CD4-positive, alpha-beta T cell (primary cell): ENCODE results near the gene CETP. TPM values are rescaled to one million over a fixed set of nuclear protein-coding genes. Genes with fewer than 3 reads are reported as not detected.
A peak's percentile ranks its signal among the peaks of the same experiment; 100 is the strongest.

Experiments
- ATAC-seq: fragments of 200-7000 bp; cut with Tn5 transposase; one replicate; pipeline ENCODE4 v1.10.0; 2022; ENCODE audit warnings: mild to moderate bottlenecking; ENCODE audit not compliant: poor library complexity
- CTCF ChIA-PET: fragments of 350-600 bp; sonication (Branson Sonifier 250); formaldehyde crosslinking; loops from one replicate; lab custom pipeline; 2021; ENCODE audit warnings: antibody characterized with exemption, inconsistent platforms; lab: Charles Lee
- POLR2A ChIA-PET: fragments of 350-600 bp; sonication (Branson Sonifier 250); formaldehyde crosslinking; loops from one replicate; lab custom pipeline; 2021; ENCODE audit warnings: antibody characterized with exemption, inconsistent platforms; lab: Charles Lee
- DNase-seq, 14 experiments: peaks; one replicate each; pipeline ENCODE4 v3.0.0-alpha.2; 2013 to 2020; ENCODE audit warnings: mixed read lengths in 2 of 14
- H3K27ac ChIP-seq, 2 donors: one replicate each; pipeline versions ENCODE4 v1.5.1 to v1.7.0; 2013; ENCODE audit warnings: low read length in 2 of 2, low read depth in 1 of 2, mild to moderate bottlenecking in 1 of 2
- H3K27me3 ChIP-seq, 2 experiments: 1 replicate in 1 of 2; 2 replicates in 1 of 2; pipeline versions ENCODE4 v1.6.1 to v1.7.0; 2013; ENCODE audit warnings: low read length in 2 of 2, control low read depth in 1 of 2, mild to moderate bottlenecking in 1 of 2, moderate library complexity in 1 of 2; ENCODE audit not compliant: insufficient read depth in 2 of 2, control insufficient read depth in 1 of 2
- H3K36me3 ChIP-seq: one replicate; pipeline ENCODE4 v1.6.1; 2013; ENCODE audit warnings: low read length, control low read depth; ENCODE audit not compliant: insufficient read depth
- H3K4me1 ChIP-seq: one replicate; pipeline ENCODE4 v1.6.1; 2013; ENCODE audit warnings: low read length, control low read depth; ENCODE audit not compliant: insufficient read depth
- H3K4me3 ChIP-seq: one replicate; pipeline ENCODE4 v1.5.1; 2013; ENCODE audit warnings: mild to moderate bottlenecking, low read length, moderate library complexity
- H3K9me3 ChIP-seq, 2 experiments: 1 replicate in 1 of 2; 2 replicates in 1 of 2; pipeline versions ENCODE4 v1.6.1 to v1.7.0; 2013; ENCODE audit warnings: low read length in 2 of 2, mild to moderate bottlenecking in 2 of 2, control low read depth in 1 of 2, moderate library complexity in 1 of 2; ENCODE audit not compliant: control insufficient read depth in 1 of 2, insufficient read depth in 1 of 2
- H3K27ac Mint-ChIP-seq: one replicate; pipeline ENCODE4 v1.8.0; 2020; ENCODE audit warnings: mixed read lengths
- H3K27me3 Mint-ChIP-seq: one replicate; pipeline ENCODE4 v1.8.0; 2021; ENCODE audit warnings: mixed read lengths
- H3K36me3 Mint-ChIP-seq: one replicate; pipeline ENCODE4 v1.8.0; 2021; ENCODE audit warnings: low read depth, mixed read lengths
- H3K4me1 Mint-ChIP-seq: one replicate; pipeline ENCODE4 v1.8.0; 2021; ENCODE audit warnings: low read depth, mixed read lengths
- H3K4me3 Mint-ChIP-seq: one replicate; pipeline ENCODE4 v1.8.0; 2020; ENCODE audit warnings: mild to moderate bottlenecking, mixed read lengths
- H3K9me3 Mint-ChIP-seq: one replicate; pipeline ENCODE4 v1.8.0; 2020; ENCODE audit warnings: mixed read lengths
- intact Hi-C, 2 experiments: fragments of 100-400 bp; cut with DNase I in 1 of 2; cut with micrococcal nuclease in 1 of 2; formaldehyde crosslinking; loops; one replicate each; pipeline versions ENCODE4 v1.15.1 to v1.9.0; 2023 to 2025; cut with DNase I, micrococcal nuclease
- total RNA-seq, 174 experiments: library from RNA in 2 of 174; stranded (reverse) in 2 of 174; gene quantifications; one replicate each; pipeline ENCODE4 v1.2.3 and lab custom pipeline; 2021 to 2026
- TF ChIP-seq, protein P1 (sequence below): fragments of 200-600 bp; IDR thresholded peaks from one replicate; pipeline ENCODE4 v1.8.0; 2022; ENCODE audit warnings: antibody characterized with exemption, mild to moderate bottlenecking

The CETP gene
- total RNA-seq, 2 experiments from 2014 or later, result not detected

- no peaks in the 10 kb centered on the region for H3K27me3 ChIP-seq
- peaks cover 37% of the 10 kb centered on the region for H3K4me1 ChIP-seq
- Mint-ChIP-seq H3K4me1 (peaks cover 23% of the 10 kb centered on the region), H3K9me3 (no peaks in the 10 kb centered on the region), H3K36me3 (no peaks in the 10 kb centered on the region), H3K27ac (no peak overlapping the region), H3K4me3 (no peak overlapping the region), H3K27me3 (no peaks in the 10 kb centered on the region)
- H3K9me3 ChIP-seq, result no peaks in the 10 kb centered on the region
- H3K36me3 ChIP-seq, result no peaks in the 10 kb centered on the region
- intact Hi-C loops, result no loop called here
- no peak overlapping the region for H3K4me3 ChIP-seq
- ChIA-PET POLR2A (no interaction called here), CTCF (no interaction called here)
- no peak for ATAC-seq
- no peak for DNase-seq
- TF ChIP-seq, protein P1, sequence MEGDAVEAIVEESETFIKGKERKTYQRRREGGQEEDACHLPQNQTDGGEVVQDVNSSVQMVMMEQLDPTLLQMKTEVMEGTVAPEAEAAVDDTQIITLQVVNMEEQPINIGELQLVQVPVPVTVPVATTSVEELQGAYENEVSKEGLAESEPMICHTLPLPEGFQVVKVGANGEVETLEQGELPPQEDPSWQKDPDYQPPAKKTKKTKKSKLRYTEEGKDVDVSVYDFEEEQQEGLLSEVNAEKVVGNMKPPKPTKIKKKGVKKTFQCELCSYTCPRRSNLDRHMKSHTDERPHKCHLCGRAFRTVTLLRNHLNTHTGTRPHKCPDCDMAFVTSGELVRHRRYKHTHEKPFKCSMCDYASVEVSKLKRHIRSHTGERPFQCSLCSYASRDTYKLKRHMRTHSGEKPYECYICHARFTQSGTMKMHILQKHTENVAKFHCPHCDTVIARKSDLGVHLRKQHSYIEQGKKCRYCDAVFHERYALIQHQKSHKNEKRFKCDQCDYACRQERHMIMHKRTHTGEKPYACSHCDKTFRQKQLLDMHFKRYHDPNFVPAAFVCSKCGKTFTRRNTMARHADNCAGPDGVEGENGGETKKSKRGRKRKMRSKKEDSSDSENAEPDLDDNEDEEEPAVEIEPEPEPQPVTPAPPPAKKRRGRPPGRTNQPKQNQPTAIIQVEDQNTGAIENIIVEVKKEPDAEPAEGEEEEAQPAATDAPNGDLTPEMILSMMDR, result no peak
- H3K27ac ChIP-seq, result no peak overlapping the region
Measured at GRCh38 chr16:56915336-56916119, 46.2 kb upstream of the CETP start.

DNA sequence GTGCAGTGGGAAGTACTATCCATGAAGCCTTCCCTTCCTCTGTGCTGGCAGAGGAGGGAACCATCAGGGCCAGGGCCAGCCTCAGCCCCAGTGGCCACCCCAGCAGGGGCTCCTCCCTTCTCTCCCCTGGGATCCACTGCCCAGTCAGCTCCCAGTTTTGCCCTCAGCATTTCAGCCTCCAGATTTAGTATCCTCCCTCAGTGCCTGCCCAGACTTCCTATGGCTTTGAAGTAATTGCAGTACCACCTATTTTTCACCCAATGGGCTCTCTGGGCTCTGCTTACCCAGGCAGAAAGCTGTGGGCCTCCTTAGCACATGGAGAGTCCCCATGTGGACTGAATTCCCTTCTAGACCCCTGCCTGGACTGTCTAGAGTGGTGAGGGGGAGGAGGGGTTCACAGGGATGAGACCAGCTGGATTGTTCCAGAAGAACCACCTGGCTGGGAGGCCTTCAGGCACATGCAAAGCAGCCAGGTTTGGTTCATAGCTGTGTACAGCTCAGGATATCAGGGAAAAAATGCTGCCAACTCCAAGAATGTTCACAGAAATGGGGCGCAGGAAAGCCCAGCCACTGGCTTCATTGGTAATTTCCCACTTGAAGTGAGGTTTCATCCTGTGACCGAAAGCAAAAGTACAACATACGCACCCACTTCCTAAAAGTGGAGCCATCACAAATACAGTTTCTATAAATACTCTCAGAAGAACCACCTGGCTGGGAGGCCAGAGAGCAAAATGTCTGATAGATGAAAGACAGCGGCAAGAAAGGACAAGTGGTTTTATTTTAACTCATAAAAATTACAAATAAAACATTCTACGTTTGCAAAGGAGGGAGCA is 45.0 kb upstream of the CETP start:
- Histone ChIP-seq H3K9me3 (no peaks in the 10 kb centered on the region), H3K27me3 (no peaks in the 10 kb centered on the region), H3K4me3 (no peak overlapping the region), H3K36me3 (no peaks in the 10 kb centered on the region), H3K4me1 (peaks cover 24% of the 10 kb centered on the region), H3K27ac (peak overlapping the region; percentile 23 to 71)
- ChIA-PET CTCF (no interaction called here), POLR2A (no interaction called here)
- H3K27me3 Mint-ChIP-seq, result no peaks in the 10 kb centered on the region
- H3K9me3 Mint-ChIP-seq, result no peaks in the 10 kb centered on the region
- TF ChIP-seq, protein P1, result no peak
- peak overlapping the region; percentile 6 for H3K27ac Mint-ChIP-seq
- H3K4me1 Mint-ChIP-seq, result peaks cover 13% of the 10 kb centered on the region
- ATAC-seq (peak; percentile 37), DNase-seq (peak in 3 of 14 experiments; percentile 69 to 80 (median 72))
- intact Hi-C loops, result no loop called here
- no peak overlapping the region for H3K4me3 Mint-ChIP-seq
- no peaks in the 10 kb centered on the region for H3K36me3 Mint-ChIP-seq

- intact Hi-C loops, result no loop called here
- Histone ChIP-seq H3K4me3 (no peak overlapping the region), H3K9me3 (no peaks in the 10 kb centered on the region), H3K27me3 (no peaks in the 10 kb centered on the region), H3K36me3 (no peaks in the 10 kb centered on the region), H3K27ac (no peak overlapping the region), H3K4me1 (peaks cover 19% of the 10 kb centered on the region)
- Mint-ChIP-seq H3K4me3 (no peak overlapping the region), H3K9me3 (no peaks in the 10 kb centered on the region), H3K27ac (no peak overlapping the region), H3K27me3 (no peaks in the 10 kb centered on the region), H3K36me3 (no peaks in the 10 kb centered on the region), H3K4me1 (peaks cover 13% of the 10 kb centered on the region)
- no peak for ATAC-seq
- ChIA-PET CTCF (no interaction called here), POLR2A (interaction anchor here (1.2 kb wide), 1 partner anchor 13 kb away, joined by 7 read pairs; no protein-coding TSS in a partner anchor)
- no peak for DNase-seq
- TF ChIP-seq, protein P1, result no peak
Measured at GRCh38 chr16:56918467-56919012, 43.2 kb upstream of the CETP start.
